GM18502 (cell line): Measurements from ENCODE around the gene SLC15A4.
"Not testable (repeated sequence)": the region's sequence is repeated elsewhere in the genome, so short reads cannot be mapped to it uniquely, and the experiment has no call there.

ENCODE experiments used
- ATAC-seq: cut with Tn5 transposase; IDR thresholded peaks from one replicate; pipeline ENCODE4 v1.9.1; 2021; ENCODE audit warnings: mild to moderate bottlenecking; ENCODE audit not compliant: unreplicated experiment, poor library complexity

SLC15A4 gene

GRCh38 chr12:128823916-128824839, at the start of gene SLC15A4:
SLC15A4 (minus strand) TSS chr12:128823958; CDS start chr12:128823943, 15 bp downstream.
- ATAC-seq = peak; percentile 84

GRCh38 chr12:128872303-128872702, 48.5 kb upstream of the SLC15A4 start:
- ATAC-seq = no peak

GRCh38 chr12:128871516-128871892, 47.7 kb upstream of the SLC15A4 start:
- ATAC-seq = no peak

GRCh38 chr12:128867466-128867865, 43.7 kb upstream of the SLC15A4 start:
- ATAC-seq = no peak

- no peak for ATAC-seq
Measured at GRCh38 chr12:128864516-128865186, 40.9 kb upstream of the SLC15A4 start.

GRCh38 chr12:128863957-128864356, 40.2 kb upstream of the SLC15A4 start:
- no peak for ATAC-seq

GRCh38 chr12:128861226-128862016, 37.7 kb upstream of the SLC15A4 start:
- no peak for ATAC-seq

- ATAC-seq = no peak
Measured at GRCh38 chr12:128859311-128859710, 35.6 kb upstream of the SLC15A4 start.

GRCh38 chr12:128857133-128857763, 33.5 kb upstream of the SLC15A4 start:
- ATAC-seq = no peak

GRCh38 chr12:128856791-128857078, 33.0 kb upstream of the SLC15A4 start:
- no peak for ATAC-seq

GRCh38 chr12:128856035-128856790, 32.5 kb upstream of the SLC15A4 start:
- no peak for ATAC-seq

GRCh38 chr12:128853600-128854197, 29.9 kb upstream of the SLC15A4 start:
- ATAC-seq = peak; percentile 52

GRCh38 chr12:128852885-128853599, 29.3 kb upstream of the SLC15A4 start, which contains the start of gene GLT1D1:
GLT1D1 (plus strand) TSS chr12:128853478; CDS start chr12:128853582, 104 bp downstream.
- peak; percentile 37 for ATAC-seq

- ATAC-seq = no peak
Measured at GRCh38 chr12:128852026-128852698, 28.4 kb upstream of the SLC15A4 start.

GRCh38 chr12:128851429-128851828, 27.7 kb upstream of the SLC15A4 start:
- ATAC-seq = not testable (repeated sequence)

GRCh38 chr12:128850400-128850799, 26.6 kb upstream of the SLC15A4 start:
- no peak for ATAC-seq

GRCh38 chr12:128849806-128850205, 26.0 kb upstream of the SLC15A4 start:
- ATAC-seq = not testable (repeated sequence)

GRCh38 chr12:128848371-128848770, 24.6 kb upstream of the SLC15A4 start:
- no peak for ATAC-seq
